ENCODE results near the gene ISL2. TPM values are rescaled to one million over a fixed set of nuclear protein-coding genes. Genes with fewer than 3 reads are reported as not detected.

The ISL2 gene
- polyA plus RNA-seq, 2 of the 4 experiments (the other 2 are of a cell fraction), result 2.6 to 3.2 TPM

Other genes starting within 250 kb of the ISL2 start
- gene ETFA, start 25.3 kb upstream of the ISL2 start, polyA plus RNA-seq (2011; rRNA removed), result 395 and 412 TPM in 2 replicates
- gene ETFA, start 25.3 kb upstream of the ISL2 start, polyA plus RNA-seq (2017; fragmentation: RNase III; extraction: RNeasy Plus Mini Kit Qiagen cat#74134 plus additional on column Dnase treatment), result 235 to 243 TPM (median 243 TPM) in 3 replicates